ENCODE results near the gene CASKIN1.

Gene CASKIN1

DNA sequence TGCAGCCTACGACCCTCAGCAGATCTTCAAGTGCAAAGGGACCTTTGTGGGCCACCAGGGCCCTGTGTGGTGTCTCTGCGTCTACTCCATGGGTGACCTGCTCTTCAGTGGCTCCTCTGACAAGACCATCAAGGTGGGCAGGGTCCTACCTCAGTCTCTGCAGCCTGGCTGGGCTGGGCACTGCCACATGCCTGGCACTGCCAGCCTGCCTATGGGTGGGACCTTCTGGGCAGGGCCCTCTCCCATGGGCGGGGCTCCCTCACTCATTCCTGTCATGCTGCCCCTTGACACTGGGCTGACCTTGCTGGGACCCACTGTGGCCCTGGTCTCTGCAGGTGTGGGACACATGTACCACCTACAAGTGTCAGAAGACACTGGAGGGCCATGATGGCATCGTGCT is 22.5 kb downstream of the CASKIN1 start:
- no peak for DNase-seq

DNA sequence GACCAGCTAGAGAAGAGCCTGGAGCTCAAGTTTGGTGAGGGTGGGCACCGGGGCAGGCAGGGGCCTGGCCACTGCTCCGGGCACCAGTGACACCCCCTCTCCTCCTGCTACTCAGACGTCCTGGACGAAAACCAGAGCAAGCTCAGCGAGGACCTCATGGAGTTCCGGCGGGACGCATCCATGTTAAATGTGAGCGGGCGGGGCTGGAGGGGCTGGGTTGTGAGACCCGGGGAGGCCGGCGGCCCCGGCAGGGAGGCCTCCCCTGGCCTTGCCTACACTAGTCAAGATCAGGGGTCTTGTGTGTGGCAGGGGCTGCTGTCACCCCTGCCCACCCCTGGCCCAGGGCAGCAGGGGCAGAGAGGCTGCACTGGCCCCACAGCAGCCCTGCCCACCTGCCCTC is 23.0 kb downstream of the CASKIN1 start:
- no peak for DNase-seq

DNA sequence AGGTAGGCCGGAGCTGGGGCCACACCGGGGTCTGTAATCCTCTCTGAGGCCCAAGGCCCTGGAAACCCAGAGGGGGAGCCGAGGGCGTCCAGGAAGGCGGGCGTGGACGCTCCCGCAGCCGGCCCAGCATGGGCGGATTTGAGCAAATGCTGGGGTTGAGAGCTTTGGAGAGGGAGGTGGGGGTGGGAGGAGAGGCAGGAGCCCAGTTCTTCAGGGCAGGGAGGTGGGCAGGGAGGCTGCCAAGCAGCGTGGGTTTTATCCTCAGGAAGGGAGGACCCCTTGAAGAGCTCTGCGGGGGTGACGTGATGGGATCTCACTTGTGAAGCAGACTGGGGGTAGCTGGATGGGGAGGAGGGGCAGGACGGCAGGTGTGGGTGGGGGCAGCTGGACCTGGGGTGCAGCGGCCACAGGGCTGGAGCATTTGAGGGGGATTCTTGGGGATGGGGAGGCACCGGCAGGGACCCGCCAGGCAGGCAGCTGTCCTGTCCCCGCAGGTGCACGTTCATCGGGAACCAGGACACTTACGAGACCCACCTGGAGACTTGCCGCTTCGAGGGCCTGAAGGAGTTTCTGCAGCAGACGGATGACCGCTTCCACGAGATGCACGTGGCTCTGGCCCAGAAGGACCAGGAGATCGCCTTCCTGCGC is 23.6 kb downstream of the CASKIN1 start:
- DNase-seq: no peak

DNA sequence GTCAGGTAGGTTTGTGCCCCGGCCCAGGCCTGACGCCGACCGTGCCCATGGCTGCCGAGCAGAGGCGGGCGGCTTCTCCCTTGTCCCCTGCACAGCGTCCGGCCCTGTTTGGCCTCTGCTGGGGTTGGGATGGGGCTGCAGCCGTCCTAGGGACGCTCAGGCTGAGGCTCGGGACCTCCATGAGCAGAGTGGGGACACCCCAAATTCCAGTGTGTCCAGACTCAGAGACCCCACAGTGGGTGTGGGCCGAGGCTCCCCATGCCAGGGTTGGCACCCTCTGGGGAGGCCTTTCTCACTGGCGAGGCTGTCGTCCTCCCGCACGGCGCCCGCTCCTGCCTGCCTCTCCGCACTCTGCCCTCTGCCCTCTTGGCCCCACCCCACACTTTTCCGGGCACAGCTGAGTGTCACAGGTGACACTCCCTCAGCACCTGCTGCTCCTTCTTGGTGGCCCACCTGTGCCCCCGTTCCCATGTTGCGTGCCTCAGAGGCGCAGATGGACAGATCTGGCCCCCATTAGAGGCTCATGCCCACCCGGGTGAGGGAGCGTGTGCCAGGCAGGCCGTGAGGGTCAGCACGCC is 24.7 kb downstream of the CASKIN1 start:
- no peak for DNase-seq

DNA sequence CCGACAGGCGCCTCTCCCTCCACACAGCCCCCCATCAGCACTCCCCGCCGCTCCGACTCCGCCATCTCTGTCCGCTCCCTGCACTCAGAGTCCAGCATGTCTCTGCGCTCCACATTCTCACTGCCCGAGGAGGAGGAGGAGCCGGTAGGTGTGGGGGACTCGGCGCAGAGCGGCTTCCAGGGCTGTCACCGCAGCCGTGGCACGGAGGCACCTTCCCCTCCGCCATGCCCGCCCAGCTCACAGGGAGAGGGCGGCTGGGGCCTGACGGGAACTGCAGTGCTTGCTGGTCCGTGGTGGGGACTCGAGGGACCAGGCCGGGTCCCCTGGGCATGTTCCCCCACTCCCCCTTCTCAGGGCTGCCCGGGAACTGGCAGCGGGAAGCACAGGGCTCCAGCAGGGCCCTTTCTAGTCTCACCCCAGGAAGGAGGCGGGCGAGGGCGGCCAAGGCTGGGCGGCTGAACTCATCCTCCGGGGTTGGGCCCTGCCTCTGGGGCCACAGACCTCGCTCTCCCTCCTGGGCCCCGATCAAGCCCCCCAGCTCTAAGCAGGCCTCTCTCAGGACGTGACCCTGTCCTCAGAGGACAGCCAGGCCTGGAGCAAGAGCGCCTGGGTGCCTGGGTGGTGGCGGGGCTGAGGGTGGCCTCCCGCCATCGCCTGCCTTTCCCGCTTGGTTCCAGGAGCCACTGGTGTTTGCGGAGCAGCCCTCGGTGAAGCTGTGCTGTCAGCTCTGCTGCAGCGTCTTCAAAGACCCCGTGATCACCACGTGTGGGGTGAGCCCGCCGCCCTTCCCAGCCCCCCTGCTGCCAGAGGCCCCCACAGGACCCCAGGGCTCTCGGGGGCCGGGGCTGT is 25.6 kb downstream of the CASKIN1 start:
- DNase-seq: no peak

DNA sequence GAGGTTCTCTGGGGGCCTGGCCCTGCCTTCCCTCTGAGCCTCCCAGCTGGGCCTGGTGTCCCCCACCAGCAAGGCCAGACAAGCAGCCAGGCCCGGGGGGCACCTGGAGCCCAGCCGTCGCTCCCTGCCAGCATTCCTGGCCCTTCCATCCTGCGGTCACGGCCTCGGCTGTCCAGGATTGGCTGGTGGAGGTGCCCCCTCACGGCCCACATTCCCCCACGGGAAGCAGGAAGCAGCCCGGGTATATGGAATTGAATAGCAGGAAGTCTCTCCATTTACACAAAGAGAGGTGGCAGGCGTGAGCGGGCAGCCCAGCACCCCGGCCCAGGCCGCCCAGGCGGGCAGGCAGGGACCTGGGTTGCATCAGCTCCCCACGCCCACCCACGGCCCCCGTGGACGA is 26.3 kb downstream of the CASKIN1 start:
- DNase-seq: no peak

DNA sequence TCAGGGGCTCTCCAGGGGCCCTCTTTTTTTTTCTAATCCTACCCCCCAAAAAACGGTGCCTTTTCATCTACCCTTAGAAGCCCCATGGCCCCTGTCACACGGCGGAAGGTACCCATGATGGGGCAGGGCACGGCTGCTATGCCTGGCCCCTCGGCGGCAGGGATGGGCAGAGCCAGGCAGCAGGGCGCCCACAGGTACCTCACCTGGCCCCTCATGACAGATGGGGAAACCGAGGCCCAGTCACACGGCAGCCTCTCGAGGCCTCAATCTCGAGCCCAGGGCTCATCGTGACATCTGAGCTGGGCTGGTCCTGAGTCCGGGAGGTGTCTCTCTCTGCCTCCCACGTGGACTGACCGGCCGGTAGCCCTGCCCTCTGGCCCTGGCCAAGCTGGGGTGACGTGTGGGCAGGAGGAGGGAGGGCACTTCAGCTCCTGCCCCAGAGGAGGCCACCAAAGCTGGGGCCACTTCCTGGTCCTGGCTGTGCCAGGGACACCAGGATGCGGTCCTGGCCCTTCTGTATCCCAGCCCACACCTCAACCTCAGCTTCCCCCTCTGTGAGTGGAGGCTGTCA is 29.3 kb downstream of the CASKIN1 start:
- DNase-seq: no peak

DNA sequence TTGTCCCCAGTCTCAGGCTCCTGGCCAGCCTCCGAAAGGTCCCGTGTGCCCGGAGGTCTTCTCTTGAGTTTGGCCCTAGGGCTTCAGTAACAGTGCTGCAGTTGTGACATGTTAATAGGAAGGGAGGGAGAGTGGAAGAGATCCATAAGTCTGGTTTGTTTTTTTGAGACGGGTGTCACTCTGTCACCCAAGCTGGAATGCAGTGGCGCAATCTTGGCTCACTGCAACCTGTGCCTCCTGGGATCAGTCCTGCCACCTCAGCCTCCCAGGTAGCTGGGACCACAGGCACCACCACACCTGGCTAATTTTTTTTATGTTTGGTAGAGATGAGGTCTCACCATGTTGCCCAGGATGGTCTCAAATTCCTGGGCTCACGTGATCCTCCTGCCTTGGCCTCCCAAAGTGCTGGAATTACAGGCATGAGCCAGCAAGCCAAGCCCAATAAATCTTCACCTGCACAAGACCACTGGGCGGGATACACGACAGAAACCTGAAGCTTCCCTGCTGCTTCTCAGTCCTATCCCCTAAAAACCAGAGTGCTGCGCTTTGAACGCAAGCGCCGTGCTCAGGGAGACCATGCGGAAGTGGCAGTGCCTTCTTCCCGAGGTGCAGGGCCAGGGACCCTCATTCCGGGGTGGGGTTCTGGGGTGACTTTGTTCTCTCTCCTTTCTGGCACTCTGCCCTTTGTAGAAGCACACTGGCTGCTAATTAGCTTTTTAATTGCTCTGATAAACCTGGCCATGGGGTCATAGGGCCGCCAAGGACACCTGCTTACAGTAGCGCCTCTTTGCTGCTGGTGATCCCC is 29.9 kb downstream of the CASKIN1 start:
- no peak for DNase-seq

DNA sequence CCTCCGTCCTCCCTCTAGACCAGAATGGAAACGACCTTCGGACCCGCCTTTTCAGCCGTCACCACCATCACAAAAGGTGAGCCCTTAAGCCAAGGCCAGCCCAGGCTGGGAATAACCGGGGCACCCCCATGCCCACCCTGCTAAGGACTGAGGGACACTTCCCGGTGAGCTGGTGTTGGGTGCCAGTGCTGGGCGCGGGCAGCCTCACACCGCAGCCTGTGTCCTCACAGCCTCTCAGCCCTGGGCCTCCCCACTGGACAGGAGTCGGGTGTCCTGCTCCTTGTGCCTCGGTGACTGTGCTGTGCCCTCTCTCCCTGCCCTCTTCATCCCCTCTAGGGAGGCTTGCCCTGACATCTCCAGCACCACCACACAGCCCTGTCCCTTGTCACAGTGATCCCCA is 30.5 kb downstream of the CASKIN1 start:
- no peak for DNase-seq

DNA sequence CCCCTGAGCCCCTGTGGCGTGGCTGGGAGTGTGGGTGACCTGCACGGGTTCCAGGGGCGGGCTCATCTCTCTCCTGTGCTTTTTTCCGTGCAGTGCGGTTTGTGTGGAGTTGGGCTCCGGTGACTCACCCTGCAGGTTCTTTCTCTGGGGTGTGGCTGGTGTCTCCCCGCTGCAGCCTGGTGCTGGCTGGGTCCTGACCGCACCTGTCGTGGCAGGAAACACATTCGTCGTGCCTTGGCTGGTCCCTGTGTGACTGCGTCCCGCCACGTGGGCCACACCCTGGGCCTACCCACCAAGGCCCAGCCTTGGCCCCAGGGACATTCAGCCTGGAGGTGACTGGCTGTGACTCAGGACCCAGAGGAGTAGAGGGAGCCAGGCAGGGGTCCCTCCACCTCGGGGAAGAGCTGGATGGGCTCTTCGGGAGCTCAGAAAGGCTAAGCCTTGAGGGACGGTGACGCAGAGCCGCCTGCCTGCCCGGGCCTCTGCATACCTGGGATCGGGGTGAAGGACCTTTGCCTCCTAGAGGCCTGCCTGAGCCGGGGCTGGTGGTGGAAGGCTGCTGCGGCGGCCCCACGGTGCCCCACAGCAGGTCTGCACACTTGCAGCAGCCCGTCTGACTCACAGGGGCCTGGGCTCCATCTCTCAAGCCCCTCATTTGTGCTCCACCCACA is 33.1 kb downstream of the CASKIN1 start:
- DNase-seq: no peak

DNA sequence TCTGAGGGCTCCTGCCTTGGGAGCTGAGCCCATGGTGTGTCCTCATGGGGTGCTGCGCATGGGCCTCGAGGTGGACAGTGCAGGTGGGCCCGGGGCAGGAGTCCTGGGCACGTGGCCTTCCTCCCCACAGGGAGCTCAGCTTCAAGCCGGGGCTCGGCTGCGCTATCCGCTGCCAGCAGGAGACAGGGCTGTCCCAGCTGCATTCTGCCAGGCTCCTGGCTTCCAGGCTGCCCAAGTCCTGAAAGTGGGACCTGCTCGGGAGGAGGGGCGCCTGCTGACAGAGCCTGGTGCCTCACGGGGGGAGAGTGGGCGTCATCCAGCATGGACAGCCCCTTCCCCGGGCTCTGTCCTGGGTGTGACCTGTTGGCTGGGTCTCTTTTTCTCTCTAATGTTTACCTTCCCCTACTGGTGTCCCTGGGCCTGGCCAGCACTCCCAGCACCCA is 33.7 kb downstream of the CASKIN1 start:
- DNase-seq: no peak

DNA sequence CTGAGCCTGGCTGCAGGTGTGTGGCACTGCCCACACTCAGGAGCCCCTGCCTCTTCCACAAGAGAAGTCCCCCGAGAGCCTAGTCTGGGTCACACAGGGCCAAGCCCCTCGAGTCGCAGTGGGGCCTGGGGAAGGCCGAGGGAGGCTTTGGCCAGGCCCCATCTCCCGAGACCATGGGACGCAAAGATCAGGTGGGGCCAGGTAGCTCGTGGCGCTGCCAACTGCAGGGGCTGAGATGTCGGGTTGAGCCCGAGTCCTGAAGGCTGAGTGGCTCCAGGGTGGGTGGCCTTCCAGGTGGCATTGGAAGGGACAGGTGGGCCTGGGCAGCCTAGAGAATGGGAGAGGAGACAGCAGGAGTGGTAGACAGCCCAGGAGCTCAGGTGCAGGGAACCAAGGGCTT is 34.5 kb downstream of the CASKIN1 start:
- DNase-seq: no peak

DNA sequence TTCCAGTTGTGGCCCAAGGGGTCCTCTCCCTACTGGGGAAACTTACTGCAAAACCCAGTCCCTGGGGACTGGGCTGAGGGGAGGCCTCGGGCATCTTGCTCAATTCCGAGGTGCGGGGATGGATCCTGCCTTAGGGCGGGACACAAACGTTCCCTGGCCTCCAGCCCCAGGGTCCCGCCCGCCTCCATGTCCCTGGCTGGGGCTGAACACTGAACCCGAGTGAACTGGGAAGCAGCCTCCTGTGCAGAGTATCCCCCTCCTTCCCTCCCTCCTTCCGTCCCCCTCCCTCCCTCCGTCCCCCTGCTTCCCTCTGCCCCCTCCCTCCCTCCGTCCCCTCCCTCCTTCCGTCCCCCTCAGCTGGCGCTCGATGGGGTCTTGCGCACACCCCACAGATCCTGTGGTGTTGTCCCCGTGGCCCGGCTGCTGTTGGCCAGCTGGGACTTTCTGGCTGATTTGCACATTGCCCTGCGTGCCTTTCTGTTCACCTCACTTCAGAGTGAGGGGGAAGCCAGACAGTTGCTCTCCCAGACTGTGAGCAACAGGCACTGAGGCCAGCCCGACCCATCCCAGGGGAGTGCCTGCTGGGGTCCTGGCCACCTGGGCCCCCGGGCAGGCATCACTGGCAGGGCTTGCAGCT is 35.4 kb downstream of the CASKIN1 start:
- no peak for DNase-seq

DNA sequence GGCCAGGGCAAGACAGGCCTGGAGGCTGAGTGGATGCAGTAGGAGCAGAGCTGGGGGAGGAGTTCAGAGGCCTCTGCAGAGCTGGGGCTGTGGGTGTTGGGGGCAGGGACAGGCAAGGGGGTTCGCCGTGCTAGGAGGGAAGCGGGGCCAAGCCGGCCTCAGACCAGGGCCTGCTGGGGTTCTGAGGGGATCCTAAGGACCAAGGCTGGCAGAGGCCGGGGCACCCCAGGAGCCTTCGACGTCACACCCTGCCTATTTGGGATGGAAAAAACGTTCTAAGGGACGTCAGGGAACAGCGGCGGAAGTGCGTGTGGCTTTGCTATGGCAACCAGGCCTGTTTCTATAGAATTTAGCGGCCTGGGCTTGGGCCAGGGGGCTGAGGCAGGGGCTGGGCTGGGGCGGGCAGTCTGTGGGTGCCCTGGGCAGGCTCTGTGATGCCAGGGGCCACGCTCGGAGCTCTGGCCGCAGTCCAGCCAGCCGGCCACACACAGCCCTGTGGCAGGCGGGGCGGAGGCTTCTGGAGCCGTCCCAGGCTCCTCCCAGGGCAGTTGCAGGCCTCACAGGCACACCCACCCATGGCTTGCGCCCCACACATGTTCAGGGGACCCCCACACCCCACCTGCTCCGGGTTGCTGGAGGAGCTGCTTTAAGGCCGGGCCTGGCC is 37.1 kb downstream of the CASKIN1 start:
- DNase-seq: no peak

DNA sequence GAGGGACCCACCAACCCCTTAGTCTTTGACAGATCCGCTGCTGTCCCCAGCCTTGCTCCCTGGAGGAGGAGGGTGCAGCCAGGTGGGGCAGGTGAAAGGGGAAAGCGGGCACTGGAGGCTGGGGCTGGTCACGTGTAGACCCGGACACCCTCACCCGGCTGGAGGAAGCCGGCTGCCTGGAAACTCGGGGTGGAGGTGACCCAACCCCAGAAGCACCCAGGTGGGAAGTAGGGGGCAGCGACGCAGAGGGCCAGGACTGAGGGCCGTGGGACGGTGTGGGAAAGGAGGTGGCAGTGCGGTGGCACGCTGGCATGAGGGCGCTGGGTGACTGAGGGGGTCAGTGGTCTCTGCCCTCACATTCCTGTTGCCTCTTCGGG is 38.2 kb downstream of the CASKIN1 start:
- DNase-seq: no peak

DNA sequence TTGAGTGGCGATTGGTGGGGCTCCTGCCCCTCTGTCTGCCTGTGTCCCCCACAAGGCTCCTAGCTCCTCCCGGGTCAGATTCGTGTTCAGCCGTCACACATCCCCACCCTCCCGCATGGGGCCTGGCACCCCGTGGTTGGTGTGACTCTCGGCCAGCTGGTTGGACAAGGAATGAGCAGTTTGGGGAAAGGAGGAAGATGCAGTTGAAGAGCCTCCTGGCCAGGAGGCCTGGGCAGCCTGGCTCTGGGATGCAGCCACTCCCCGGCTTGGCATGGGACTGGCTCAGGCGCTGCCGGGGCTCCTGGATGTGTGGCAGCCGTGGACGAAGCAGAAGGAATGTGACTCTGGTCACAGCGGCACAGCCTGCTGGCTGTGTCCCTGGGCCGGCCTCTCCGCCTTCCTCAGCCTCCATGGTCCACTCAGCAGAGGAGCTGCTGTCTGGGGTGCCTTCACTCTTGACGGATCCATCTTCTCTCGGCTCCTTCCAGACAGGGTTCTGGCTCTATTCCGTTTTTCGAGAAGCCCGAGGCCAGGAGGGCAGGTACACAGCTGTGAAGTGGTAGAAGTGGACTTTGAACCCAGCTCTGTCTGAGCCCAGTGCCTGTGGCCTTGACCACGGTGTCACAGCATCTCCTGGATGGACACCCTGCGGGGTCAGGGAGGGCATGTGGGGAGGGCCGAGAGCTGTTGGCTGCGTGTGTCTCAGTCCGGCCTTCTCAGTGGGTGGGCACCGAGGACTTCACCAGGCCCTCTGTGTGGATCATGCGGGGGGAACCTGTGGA is 38.7 kb downstream of the CASKIN1 start:
- DNase-seq: no peak

DNA sequence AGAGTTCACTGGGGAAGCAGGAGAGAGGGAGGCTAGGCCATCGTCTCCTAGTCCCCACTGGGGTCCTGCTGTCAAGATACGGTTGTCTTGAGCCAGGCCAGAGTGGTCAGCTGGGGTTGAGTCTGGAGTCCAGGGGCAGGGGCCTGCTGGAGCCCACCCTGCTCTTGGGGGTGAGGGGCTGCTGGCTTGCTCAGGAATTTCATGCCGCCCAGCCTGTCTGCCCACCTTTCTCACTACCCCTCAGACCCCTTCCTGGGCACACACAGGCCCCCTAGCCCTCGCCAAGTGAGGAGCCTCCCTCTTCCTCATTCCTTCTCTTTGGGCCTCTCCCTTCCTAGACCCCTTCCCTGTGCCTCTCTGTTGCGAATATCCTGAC is 39.6 kb downstream of the CASKIN1 start:
- DNase-seq: no peak

DNA sequence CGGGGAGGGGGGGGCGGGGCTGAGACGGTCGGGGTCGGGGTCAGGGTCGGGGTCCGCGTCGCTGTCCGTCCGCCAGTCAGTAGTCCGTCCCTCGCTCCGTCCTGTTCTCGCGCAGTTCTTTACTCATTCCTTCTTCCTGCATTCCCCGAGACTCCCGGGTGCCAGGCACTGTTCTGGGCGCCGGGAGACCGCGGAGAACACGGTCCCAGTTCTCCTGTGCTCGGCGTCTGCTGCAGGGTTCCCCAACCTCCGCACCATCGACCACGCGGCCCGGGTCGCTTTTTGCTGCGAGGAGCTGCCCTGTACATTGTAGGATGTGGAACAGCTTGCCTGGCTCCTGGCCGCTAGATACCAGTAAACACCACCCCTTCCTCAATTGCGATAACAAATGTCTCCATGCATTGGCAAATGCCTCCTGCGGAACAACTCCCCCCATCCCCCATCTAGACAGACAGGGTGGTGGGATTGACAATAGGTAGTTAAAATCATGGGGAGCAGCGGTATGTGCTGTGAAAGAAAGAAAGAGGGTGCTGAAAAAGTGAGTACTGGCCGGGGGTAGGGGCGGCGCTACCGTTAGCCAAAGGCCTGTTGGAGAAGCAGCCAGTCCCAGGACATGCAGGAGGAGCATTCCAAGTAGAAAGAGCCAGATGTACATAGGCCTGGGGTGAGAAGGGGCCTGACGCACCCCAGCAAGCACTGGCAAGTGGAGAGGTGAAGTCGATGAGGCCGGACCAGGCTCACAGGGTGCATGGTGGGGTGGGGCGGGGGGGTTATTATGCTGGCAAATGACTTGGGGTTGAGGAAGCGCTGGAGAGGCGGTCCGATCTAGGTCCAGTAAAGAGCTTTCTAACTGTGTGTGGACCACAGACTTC is 40.2 kb downstream of the CASKIN1 start:
- DNase-seq: no peak

All from NCI-H2029 treated with DMSO at 0.1 percent for 48 hours (cell line).